Heart left ventricle (tissue), 13 donors: ENCODE results near the gene DAGLA.

Experiments used
- POLR2A ChIP-seq, 2 donors: fragments of 450-650 bp; IDR thresholded peaks; one replicate each; pipeline ENCODE4 v1.6.1; 2017; ENCODE audit warnings: antibody characterized with exemption in 2 of 2, mild to moderate bottlenecking in 2 of 2, moderate library complexity in 2 of 2
- TF ChIP-seq, protein P1 (sequence below), 12 donors: fragments of 200-600 bp; sonication (generic) in 4 of 12; IDR thresholded peaks; one replicate each; pipeline versions ENCODE4 v1.5.0 to v1.8.0; 2018 to 2022; ENCODE audit warnings: antibody characterized with exemption in 12 of 12, mild to moderate bottlenecking in 5 of 12
- donor health status: ischemic (EF 13 %, LVEDD 7.1; RV severe dilation, severe dysfunction).
- donor health status: DM: no; HTN: yes; CAD: no.
- donor health status: DM: no; HTN: no; CAD: no.
- donor health status: ischemic (EF 25% LVEDD 6.9; RV normal size, moderate dysfunction).
- donor health status: ischemic (EF 25% LVEDD 5.7; RV mildly dilated, moderate dysfunction).
- donor health status: ischemic (EF 35%, LVEDD 5.7; RV mildly dilated, moderate dysfunction).
- donor health status: nonischemic (EF 11% LVEDD 7.7; RV severe dilation, severe dysfunction).
- donor health status: DM: yes; HTN: yes; CAD: no.
- donor health status: PGD.
- donor health status: ischemic (EF 29% LVEDD 5.4; RV normal size, mild dysfunction).
- donor health status: nonischemic (EF 23%, LVEDD 6.1; RV moderate dilation, normal function).

DNA sequence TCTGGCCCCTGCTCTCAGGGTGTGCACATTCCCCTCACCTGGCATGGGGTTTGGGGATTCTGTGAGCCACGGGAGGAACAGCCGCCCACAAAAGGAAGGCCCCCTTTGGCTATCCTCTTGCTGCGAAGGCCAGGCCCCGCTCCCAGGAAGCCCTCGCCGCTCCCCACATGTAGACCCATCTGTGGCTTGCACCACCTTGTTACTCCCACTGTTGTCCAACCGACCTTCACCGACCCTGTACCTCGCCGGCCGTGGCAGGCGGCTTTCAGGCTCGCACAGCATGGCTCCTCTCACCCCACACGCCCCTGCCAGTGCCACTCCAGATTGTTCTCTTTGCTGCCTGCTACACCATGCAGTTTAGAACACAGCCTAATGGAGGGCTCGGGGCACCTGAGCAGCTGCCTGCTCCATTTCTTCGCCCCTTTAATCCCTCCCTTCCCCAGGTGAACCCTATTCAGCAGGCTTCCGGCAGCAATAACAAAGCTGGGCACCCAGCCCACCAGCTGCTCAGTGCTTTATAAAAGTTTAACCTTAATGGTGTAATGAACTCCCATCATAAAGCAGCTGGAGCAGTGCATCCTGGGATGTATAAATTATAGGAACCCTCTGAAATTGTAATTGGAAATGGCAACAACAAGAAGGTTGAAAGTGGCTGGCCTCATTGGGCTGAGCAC is 10.7 kb downstream of the DAGLA start:
- TF ChIP-seq, protein P1, sequence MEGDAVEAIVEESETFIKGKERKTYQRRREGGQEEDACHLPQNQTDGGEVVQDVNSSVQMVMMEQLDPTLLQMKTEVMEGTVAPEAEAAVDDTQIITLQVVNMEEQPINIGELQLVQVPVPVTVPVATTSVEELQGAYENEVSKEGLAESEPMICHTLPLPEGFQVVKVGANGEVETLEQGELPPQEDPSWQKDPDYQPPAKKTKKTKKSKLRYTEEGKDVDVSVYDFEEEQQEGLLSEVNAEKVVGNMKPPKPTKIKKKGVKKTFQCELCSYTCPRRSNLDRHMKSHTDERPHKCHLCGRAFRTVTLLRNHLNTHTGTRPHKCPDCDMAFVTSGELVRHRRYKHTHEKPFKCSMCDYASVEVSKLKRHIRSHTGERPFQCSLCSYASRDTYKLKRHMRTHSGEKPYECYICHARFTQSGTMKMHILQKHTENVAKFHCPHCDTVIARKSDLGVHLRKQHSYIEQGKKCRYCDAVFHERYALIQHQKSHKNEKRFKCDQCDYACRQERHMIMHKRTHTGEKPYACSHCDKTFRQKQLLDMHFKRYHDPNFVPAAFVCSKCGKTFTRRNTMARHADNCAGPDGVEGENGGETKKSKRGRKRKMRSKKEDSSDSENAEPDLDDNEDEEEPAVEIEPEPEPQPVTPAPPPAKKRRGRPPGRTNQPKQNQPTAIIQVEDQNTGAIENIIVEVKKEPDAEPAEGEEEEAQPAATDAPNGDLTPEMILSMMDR (IDR thresholded peaks at IDR 0.05): no peak
- TF ChIP-seq POLR2A (IDR thresholded peaks at IDR 0.05): no peak
